Measurements from ENCODE around the gene ATG2A.

ATG2A gene

DNA sequence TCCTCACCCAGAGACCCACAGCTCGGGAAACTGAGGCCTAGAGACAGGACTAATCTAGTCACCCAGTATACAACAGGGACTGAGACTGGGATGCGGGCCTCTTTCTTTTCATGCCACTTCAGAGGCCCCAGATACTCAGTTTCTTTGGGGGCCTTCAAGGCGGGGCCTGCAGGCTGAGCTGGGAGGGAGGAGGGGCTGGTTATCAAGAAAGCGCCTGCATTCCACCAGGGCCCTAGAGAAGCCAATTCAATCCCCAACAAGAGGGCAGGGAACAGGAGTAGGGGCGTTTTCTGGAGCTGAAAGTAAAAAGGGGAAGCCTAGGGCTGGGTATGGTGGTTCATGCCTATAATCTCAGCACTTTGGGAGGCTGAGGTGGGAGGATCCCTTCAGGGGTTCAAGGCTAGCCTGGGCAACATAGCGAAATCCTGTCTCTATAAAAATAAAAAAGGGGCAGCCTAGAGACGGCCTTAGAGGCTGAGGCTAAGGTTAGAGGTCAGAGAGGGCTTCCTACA is 1.6 kb downstream of the ATG2A start:
- Mint-ChIP-seq H3K27ac (peak overlapping the region; percentile 93), H3K4me3 (peak overlapping the region; percentile 89), H3K4me1 (peaks cover 41% of the 10 kb centered on the region), H3K36me3 (peaks cover 24% of the 10 kb centered on the region), H3K9me3 (no peaks in the 10 kb centered on the region), H3K27me3 (no peaks in the 10 kb centered on the region)
- ATAC-seq: no peak

DNA sequence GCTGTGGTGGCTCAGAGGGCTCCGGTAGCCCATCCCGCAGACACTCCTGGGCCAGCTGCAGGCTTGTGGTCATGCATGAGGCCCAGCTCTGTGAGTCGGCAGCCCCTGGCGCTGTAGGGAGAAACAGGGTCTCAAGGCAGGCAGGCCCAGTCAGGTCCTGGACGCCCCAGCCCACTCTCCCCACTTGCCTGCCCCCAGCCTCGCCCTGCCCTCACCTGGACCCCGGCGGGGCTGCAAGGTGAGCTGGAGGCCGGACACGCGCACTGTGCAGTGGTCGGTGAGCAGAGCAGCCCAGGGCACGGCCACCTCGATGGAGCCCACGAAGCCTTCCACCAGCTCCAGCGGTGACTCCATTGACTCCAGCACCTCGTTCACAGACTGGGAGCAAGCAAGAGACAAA is 2.9 kb downstream of the ATG2A start:
- H3K27ac Mint-ChIP-seq: no peak overlapping the region

GRCh38 chr11:64913171-64913727 is 3.8 kb downstream of the ATG2A start:
- H3K4me3 Mint-ChIP-seq: no peak overlapping the region
- no peaks in the 10 kb centered on the region for H3K27me3 Mint-ChIP-seq
- no peaks in the 10 kb centered on the region for H3K9me3 Mint-ChIP-seq
- ATAC-seq: no peak
- no peak overlapping the region for H3K27ac Mint-ChIP-seq
- peaks cover 41% of the 10 kb centered on the region for H3K4me1 Mint-ChIP-seq
- peaks cover 45% of the 10 kb centered on the region for H3K36me3 Mint-ChIP-seq

More for the DNA sequence above, 2.9 kb downstream of the ATG2A start:
- no peak overlapping the region for H3K4me3 Mint-ChIP-seq
- peaks cover 37% of the 10 kb centered on the region for H3K36me3 Mint-ChIP-seq
- no peaks in the 10 kb centered on the region for H3K9me3 Mint-ChIP-seq
- no peaks in the 10 kb centered on the region for H3K27me3 Mint-ChIP-seq
- H3K4me1 Mint-ChIP-seq: peaks cover 41% of the 10 kb centered on the region
- ATAC-seq: no peak

GRCh38 chr11:64911689-64912088 is 5.3 kb downstream of the ATG2A start:
- Mint-ChIP-seq H3K4me1 (peaks cover 31% of the 10 kb centered on the region), H3K36me3 (peaks cover 60% of the 10 kb centered on the region)

GRCh38 chr11:64911142-64911541 is 5.9 kb downstream of the ATG2A start:
- Mint-ChIP-seq H3K9me3 (no peaks in the 10 kb centered on the region), H3K36me3 (peaks cover 60% of the 10 kb centered on the region), H3K4me1 (peaks cover 25% of the 10 kb centered on the region), H3K4me3 (no peak overlapping the region), H3K27ac (no peak overlapping the region), H3K27me3 (no peaks in the 10 kb centered on the region)
- no peak for ATAC-seq

More at GRCh38 chr11:64911689-64912088, 5.3 kb downstream of the ATG2A start:
- no peak for ATAC-seq
- Mint-ChIP-seq H3K27ac (no peak overlapping the region), H3K9me3 (no peaks in the 10 kb centered on the region), H3K4me3 (no peak overlapping the region), H3K27me3 (no peaks in the 10 kb centered on the region)

DNA sequence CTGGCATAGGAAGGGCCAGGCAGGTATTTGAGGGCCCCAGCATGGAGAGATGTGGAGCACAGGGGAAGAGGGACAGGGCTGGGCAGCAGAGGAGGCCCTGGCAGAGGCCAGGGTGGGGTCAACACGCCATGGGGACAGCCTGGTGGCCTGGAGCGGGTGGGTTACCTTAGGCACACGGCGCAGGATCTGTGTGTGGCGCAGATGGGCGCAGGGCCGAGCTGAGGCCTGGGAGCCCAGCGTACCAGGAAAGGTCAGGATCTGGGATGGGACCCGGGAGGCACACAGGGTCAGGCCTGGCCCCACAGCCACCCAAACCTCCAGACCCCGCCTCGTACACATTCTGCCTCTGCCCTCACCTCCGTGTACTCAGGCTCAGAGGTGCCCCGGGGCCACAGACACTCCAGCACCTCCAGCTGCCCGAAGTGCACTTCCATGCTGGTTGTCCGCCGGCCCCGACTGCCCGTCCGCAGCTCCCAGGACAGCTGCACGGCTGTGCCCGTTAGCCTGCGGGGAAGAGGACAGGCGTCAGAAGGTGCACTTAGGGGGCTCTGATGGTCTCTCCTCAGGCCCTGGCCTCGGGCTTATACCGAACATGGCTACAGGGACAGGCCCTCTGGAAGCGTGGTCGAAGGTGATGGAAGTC is 6.4 kb downstream of the ATG2A start:
- Mint-ChIP-seq H3K27me3 (no peaks in the 10 kb centered on the region), H3K36me3 (peaks cover 66% of the 10 kb centered on the region), H3K9me3 (no peaks in the 10 kb centered on the region), H3K4me3 (no peak overlapping the region), H3K4me1 (peaks cover 19% of the 10 kb centered on the region), H3K27ac (no peak overlapping the region)
- ATAC-seq: no peak

DNA sequence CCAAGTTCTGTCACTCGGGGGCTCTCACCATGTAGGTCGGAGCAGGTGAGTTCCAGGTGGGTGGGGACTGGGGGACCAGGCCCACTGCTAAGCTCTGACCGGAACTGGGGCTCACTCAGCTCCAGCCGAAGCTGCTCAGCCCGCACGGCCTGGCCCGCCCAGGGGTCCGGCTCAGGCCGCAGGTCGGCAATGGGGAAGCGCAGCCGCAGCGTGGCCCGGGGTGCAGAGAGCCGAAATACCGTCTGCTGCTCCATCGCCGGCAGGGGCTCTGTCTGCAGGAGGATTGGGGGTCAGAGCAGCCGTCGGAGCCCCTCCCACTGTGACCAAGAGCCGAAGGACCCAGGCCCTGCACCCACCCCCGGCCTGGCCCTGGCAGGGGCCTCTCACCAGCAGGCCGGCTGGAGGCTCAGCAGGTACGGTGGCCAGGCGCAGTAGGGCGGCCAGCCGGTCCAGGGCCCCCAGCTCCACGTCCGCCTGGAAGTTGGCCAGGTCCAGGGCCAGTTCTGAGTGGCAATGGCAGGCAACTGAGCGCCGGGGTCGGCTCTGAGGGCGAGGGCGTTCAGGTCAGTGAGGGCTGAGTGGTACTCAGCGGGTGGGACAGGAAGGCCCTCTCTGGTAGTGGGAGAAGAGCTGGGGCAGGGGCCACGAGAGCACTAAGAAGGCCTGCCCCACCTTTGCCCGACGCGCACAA is 7.2 kb downstream of the ATG2A start:
- Mint-ChIP-seq H3K9me3 (no peaks in the 10 kb centered on the region), H3K36me3 (peaks cover 71% of the 10 kb centered on the region), H3K4me1 (peaks cover 12% of the 10 kb centered on the region), H3K27ac (no peak overlapping the region), H3K4me3 (no peak overlapping the region), H3K27me3 (no peaks in the 10 kb centered on the region)
- no peak for ATAC-seq

DNA sequence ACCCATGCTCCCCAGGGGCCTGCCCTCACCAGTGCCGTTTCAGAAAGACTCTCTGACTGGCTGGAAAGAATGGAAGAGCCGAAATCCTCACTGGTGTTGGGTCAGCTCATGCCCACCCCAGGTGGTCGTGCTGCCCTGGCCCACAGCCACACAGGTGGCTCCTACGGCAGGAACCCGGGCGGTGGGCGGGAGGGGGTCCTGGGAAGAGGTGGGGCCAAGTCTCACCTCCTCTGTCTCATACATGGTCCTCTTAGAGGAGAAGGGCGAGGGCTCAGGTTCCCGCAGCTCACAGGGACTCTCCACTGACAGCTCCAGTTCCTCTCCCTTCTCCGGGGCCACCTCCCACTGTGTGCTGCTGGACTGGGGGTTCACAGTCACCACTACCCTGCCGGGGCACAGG is 8.2 kb downstream of the ATG2A start:
- no peak for ATAC-seq
- Mint-ChIP-seq H3K27ac (no peak overlapping the region), H3K36me3 (peaks cover 70% of the 10 kb centered on the region), H3K4me3 (no peak overlapping the region), H3K9me3 (no peaks in the 10 kb centered on the region), H3K4me1 (peaks cover 6% of the 10 kb centered on the region), H3K27me3 (no peaks in the 10 kb centered on the region)

DNA sequence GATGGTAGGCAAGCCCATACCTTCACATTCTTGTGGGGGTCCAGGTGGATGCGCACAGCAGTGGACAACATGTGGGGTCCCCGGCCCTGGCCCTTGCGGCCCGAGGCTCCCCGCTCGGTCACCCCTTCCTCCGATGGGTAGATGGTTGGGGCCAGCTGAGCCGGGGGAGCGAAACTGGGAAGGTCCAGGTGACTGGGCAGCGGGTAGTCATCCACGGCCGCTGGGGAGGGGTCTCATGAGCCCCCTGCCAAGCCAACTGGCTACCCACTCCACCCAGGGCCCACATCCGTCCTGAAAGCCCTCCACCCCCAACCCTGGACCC is 10.7 kb downstream of the ATG2A start:
- H3K4me1 Mint-ChIP-seq: peaks cover 6% of the 10 kb centered on the region
- H3K27me3 Mint-ChIP-seq: no peaks in the 10 kb centered on the region
- no peak for ATAC-seq
- no peak overlapping the region for H3K4me3 Mint-ChIP-seq
- no peak overlapping the region for H3K27ac Mint-ChIP-seq
- H3K36me3 Mint-ChIP-seq: peaks cover 65% of the 10 kb centered on the region
- no peaks in the 10 kb centered on the region for H3K9me3 Mint-ChIP-seq

- ATAC-seq: peak; percentile 35
- Mint-ChIP-seq H3K4me3 (no peak overlapping the region), H3K9me3 (no peaks in the 10 kb centered on the region), H3K36me3 (peaks cover 61% of the 10 kb centered on the region), H3K4me1 (peaks cover 6% of the 10 kb centered on the region), H3K27me3 (no peaks in the 10 kb centered on the region), H3K27ac (no peak overlapping the region)
Observed at GRCh38 chr11:64905516-64906313, 11.3 kb downstream of the ATG2A start.

DNA sequence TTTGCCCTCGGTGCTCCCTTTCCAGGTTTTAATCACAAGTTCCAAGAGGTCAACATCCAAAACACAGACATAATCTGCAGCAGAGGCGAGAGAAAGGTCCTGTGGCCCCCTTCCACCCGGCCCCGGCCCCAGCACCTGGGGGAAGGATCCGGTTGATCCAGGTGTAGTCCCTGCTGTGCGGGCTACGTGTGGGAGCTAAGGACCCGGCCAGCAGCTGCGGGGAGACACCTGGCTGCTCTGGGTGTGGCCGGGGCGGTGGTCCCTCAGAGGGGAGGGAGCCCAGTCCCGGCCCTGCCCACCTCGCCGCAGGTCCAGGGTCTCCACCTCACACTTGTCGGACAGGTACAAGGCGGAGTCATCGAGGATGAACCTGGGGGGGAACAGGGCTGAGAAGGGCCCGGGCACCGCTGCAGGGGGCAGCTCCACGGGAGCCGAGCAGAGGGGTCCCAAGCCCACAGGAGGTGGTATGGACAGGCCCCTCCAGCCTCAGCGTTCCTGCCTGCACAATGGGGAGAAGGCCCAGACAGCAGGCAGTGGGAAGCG is 13.6 kb downstream of the ATG2A start:
- ATAC-seq: no peak
- H3K4me3 Mint-ChIP-seq: no peak overlapping the region
- H3K27me3 Mint-ChIP-seq: no peaks in the 10 kb centered on the region
- no peaks in the 10 kb centered on the region for H3K9me3 Mint-ChIP-seq
- H3K36me3 Mint-ChIP-seq: peaks cover 52% of the 10 kb centered on the region
- H3K4me1 Mint-ChIP-seq: peaks cover 19% of the 10 kb centered on the region
- H3K27ac Mint-ChIP-seq: no peak overlapping the region

GRCh38 chr11:64902102-64902900 is 14.7 kb downstream of the ATG2A start:
- Mint-ChIP-seq H3K4me1 (peaks cover 19% of the 10 kb centered on the region), H3K27ac (no peak overlapping the region), H3K27me3 (no peaks in the 10 kb centered on the region), H3K4me3 (no peak overlapping the region), H3K36me3 (peaks cover 47% of the 10 kb centered on the region), H3K9me3 (no peaks in the 10 kb centered on the region)
- ATAC-seq: no peak

GRCh38 chr11:64900774-64901173 is 16.2 kb downstream of the ATG2A start:
- H3K4me3 Mint-ChIP-seq: no peak overlapping the region
- ATAC-seq: no peak
- H3K27ac Mint-ChIP-seq: no peak overlapping the region
- H3K4me1 Mint-ChIP-seq: peaks cover 19% of the 10 kb centered on the region
- no peaks in the 10 kb centered on the region for H3K9me3 Mint-ChIP-seq
- no peaks in the 10 kb centered on the region for H3K27me3 Mint-ChIP-seq
- H3K36me3 Mint-ChIP-seq: peaks cover 48% of the 10 kb centered on the region

GRCh38 chr11:64900263-64900678 is 16.7 kb downstream of the ATG2A start:
- no peaks in the 10 kb centered on the region for H3K9me3 Mint-ChIP-seq
- ATAC-seq: peak; percentile 85
- no peaks in the 10 kb centered on the region for H3K27me3 Mint-ChIP-seq
- H3K27ac Mint-ChIP-seq: peak overlapping the region; percentile 37
- no peak overlapping the region for H3K4me3 Mint-ChIP-seq
- H3K4me1 Mint-ChIP-seq: peaks cover 24% of the 10 kb centered on the region
- peaks cover 47% of the 10 kb centered on the region for H3K36me3 Mint-ChIP-seq
